Measurements from ENCODE around the gene NQO2.
"Not testable (repeated sequence)": the region's sequence is repeated elsewhere in the genome, so short reads cannot be mapped to it uniquely, and the experiment has no call there.

NQO2 gene

GRCh38 chr6:3013901-3014674, 14.4 kb downstream of the NQO2 start:
- DNase-seq (ENCODE audit: low spot score) (no peak), FAIRE-seq (no peak)

GRCh38 chr6:3014675-3015066, 15.0 kb downstream of the NQO2 start:
- DNase-seq (ENCODE audit: low spot score) (no peak), FAIRE-seq (no peak)

GRCh38 chr6:3015144-3015543, 15.4 kb downstream of the NQO2 start:
- FAIRE-seq (no peak), DNase-seq (ENCODE audit: low spot score) (no peak)

- DNase-seq (ENCODE audit: low spot score) = no peak
- FAIRE-seq = no peak
Observed at GRCh38 chr6:3016473-3017280, 17.0 kb downstream of the NQO2 start.

GRCh38 chr6:3017304-3017703, 17.6 kb downstream of the NQO2 start:
- FAIRE-seq (no peak), DNase-seq (ENCODE audit: low spot score) (no peak)

GRCh38 chr6:3019065-3019464, 19.4 kb downstream of the NQO2 start:
- DNase-seq (ENCODE audit: low spot score) (no peak), FAIRE-seq (no peak)

GRCh38 chr6:3019749-3020320, 20.1 kb downstream of the NQO2 start:
- DNase-seq (ENCODE audit: low spot score) (no peak), FAIRE-seq (no peak)

- not testable (repeated sequence) for FAIRE-seq; DNase-seq (ENCODE audit: low spot score)
Observed at GRCh38 chr6:3020976-3021598, 21.4 kb downstream of the NQO2 start.

GRCh38 chr6:3022765-3023662, 23.3 kb downstream of the NQO2 start:
- FAIRE-seq (no peak), DNase-seq (ENCODE audit: low spot score) (no peak)

- FAIRE-seq = no peak
Observed at GRCh38 chr6:3023663-3024483, 24.2 kb downstream of the NQO2 start.

GRCh38 chr6:3026791-3027626, 27.3 kb downstream of the NQO2 start:
- DNase-seq (ENCODE audit: low spot score) (no peak), FAIRE-seq (no peak)

More at GRCh38 chr6:3023663-3024483, 24.2 kb downstream of the NQO2 start:
- DNase-seq (ENCODE audit: low spot score) = peak; percentile 75

GRCh38 chr6:3028156-3028555, 28.5 kb downstream of the NQO2 start:
- DNase-seq (ENCODE audit: low spot score); FAIRE-seq: not testable (repeated sequence)

GRCh38 chr6:3031857-3032640, 32.4 kb downstream of the NQO2 start:
- FAIRE-seq = no peak
- DNase-seq (ENCODE audit: low spot score) = no peak

GRCh38 chr6:3032986-3033385, 33.3 kb downstream of the NQO2 start:
- peak; percentile 42 for FAIRE-seq
- DNase-seq (ENCODE audit: low spot score) = peak; percentile 66

GRCh38 chr6:3033652-3034051, 34.0 kb downstream of the NQO2 start:
- no peak for FAIRE-seq
- no peak for DNase-seq (ENCODE audit: low spot score)

GRCh38 chr6:3035397-3035796, 35.7 kb downstream of the NQO2 start:
- FAIRE-seq (no peak), DNase-seq (ENCODE audit: low spot score) (no peak)

GRCh38 chr6:3036861-3037637, 37.4 kb downstream of the NQO2 start:
- DNase-seq (ENCODE audit: low spot score) (no peak), FAIRE-seq (no peak)
